ENCODE results near the gene TRPM1.

TRPM1 gene

GRCh38 chr15:31049111-31049510, 52.4 kb downstream of the TRPM1 start:
- H3K9me2 ChIP-seq (replicated peaks; ENCODE audit: insufficient read depth, low read length) = no peaks in the 10 kb centered on the region
- TF ChIP-seq EZH2 (optimal IDR thresholded peaks at IDR 0.05; ENCODE audit: low read depth, low read length) (no peak), EZH2phosphoT487 (IDR thresholded peaks at IDR 0.05; ENCODE audit: low read length) (no peak)
- TF ChIP-seq, protein P1, sequence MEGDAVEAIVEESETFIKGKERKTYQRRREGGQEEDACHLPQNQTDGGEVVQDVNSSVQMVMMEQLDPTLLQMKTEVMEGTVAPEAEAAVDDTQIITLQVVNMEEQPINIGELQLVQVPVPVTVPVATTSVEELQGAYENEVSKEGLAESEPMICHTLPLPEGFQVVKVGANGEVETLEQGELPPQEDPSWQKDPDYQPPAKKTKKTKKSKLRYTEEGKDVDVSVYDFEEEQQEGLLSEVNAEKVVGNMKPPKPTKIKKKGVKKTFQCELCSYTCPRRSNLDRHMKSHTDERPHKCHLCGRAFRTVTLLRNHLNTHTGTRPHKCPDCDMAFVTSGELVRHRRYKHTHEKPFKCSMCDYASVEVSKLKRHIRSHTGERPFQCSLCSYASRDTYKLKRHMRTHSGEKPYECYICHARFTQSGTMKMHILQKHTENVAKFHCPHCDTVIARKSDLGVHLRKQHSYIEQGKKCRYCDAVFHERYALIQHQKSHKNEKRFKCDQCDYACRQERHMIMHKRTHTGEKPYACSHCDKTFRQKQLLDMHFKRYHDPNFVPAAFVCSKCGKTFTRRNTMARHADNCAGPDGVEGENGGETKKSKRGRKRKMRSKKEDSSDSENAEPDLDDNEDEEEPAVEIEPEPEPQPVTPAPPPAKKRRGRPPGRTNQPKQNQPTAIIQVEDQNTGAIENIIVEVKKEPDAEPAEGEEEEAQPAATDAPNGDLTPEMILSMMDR (IDR thresholded peaks at IDR 0.05; ENCODE audit: low read length) = no peak

GRCh38 chr15:31047437-31047836, 54.1 kb downstream of the TRPM1 start:
- no peaks in the 10 kb centered on the region for H3F3A ChIP-seq (ENCODE audit: insufficient read depth, low read length)
- no peaks in the 10 kb centered on the region for H3K27me3 ChIP-seq (replicated peaks; ENCODE audit: insufficient read depth, low read length)
- no peak overlapping the region for H3K4me2 ChIP-seq (ENCODE audit: low read depth, low read length)
- H3K36me3 ChIP-seq (replicated peaks; ENCODE audit: insufficient read depth, low read length) = no peaks in the 10 kb centered on the region
- H4K20me1 ChIP-seq (ENCODE audit: insufficient read depth, low read length) = no peaks in the 10 kb centered on the region
- H3K4me1 ChIP-seq (ENCODE audit: low read length) = peaks cover 25% of the 10 kb centered on the region
- TF ChIP-seq, protein P1 (IDR thresholded peaks at IDR 0.05; ENCODE audit: low read length) = no peak
- TF ChIP-seq EZH2 (optimal IDR thresholded peaks at IDR 0.05; ENCODE audit: low read depth, low read length) (no peak), EZH2phosphoT487 (IDR thresholded peaks at IDR 0.05; ENCODE audit: low read length) (no peak)
- H2AFZ ChIP-seq (ENCODE audit: low read length) = no peak overlapping the region
- H3K4me3 ChIP-seq (ENCODE audit: low read length) = no peak overlapping the region
- H3K79me2 ChIP-seq (ENCODE audit: low read length) = no peaks in the 10 kb centered on the region
- no peaks in the 10 kb centered on the region for H3K9me3 ChIP-seq (replicated peaks; ENCODE audit: insufficient read depth, low read length)
- DNase-seq = no peak
- no peaks in the 10 kb centered on the region for H3K9me2 ChIP-seq (replicated peaks; ENCODE audit: insufficient read depth, low read length)
- H3K9ac ChIP-seq (ENCODE audit: low read length) = no peak overlapping the region
- no peak overlapping the region for H3K27ac ChIP-seq (ENCODE audit: low read length)

More at GRCh38 chr15:31049111-31049510, 52.4 kb downstream of the TRPM1 start:
- H3K27ac ChIP-seq (ENCODE audit: low read length) = no peak overlapping the region
- H3F3A ChIP-seq (ENCODE audit: insufficient read depth, low read length) = peaks cover 7% of the 10 kb centered on the region; the same call in 1 of the 2 replicates
- H2AFZ ChIP-seq (ENCODE audit: low read length) = no peak overlapping the region
- H3K79me2 ChIP-seq (ENCODE audit: low read length) = no peaks in the 10 kb centered on the region
- no peaks in the 10 kb centered on the region for H3K36me3 ChIP-seq (replicated peaks; ENCODE audit: insufficient read depth, low read length)
- H3K9me3 ChIP-seq (replicated peaks; ENCODE audit: insufficient read depth, low read length) = no peaks in the 10 kb centered on the region
- peaks cover 34% of the 10 kb centered on the region for H3K4me1 ChIP-seq (ENCODE audit: low read length)
- no peak overlapping the region for H3K9ac ChIP-seq (ENCODE audit: low read length)
- DNase-seq = no peak
- no peaks in the 10 kb centered on the region for H3K27me3 ChIP-seq (replicated peaks; ENCODE audit: insufficient read depth, low read length)
- H3K4me3 ChIP-seq (ENCODE audit: low read length) = no peak overlapping the region
- H3K4me2 ChIP-seq (ENCODE audit: low read depth, low read length) = no peak overlapping the region
- no peaks in the 10 kb centered on the region for H4K20me1 ChIP-seq (ENCODE audit: insufficient read depth, low read length)

DNA sequence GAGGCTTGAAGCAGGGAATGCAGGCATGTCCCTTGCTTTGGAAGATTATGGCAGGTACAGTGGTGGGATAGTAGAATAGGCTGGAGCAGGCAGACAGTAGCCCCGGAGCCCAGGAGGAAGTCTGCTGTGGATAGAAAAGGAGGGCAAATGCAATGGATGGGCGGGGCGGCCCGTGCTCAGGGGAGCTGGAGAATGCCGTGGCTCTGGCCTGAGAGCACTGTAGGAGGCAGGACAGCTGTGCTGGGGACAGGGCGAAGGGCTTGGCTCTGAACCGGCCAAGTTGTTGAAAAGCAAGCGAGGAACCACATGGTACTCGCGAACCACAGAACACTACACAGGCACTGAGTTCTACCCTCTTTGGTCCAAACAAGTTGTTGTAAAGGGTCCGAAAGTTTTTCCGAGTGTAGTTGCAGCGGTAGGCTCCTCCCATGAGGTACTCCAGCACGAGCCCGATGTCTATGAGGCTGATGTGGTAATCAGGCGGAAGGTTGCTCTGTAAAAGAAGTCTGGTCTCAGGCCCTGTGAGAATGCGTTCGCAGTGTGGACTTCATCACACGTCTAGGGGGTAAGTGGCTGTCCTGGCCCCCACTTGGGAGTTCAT, 54.7 kb downstream of the TRPM1 start:
- Histone ChIP-seq H3K4me2 (ENCODE audit: low read depth, low read length) (no peak overlapping the region), H3F3A (ENCODE audit: insufficient read depth, low read length) (no peaks in the 10 kb centered on the region), H3K4me3 (ENCODE audit: low read length) (no peak overlapping the region), H3K9me2 (replicated peaks; ENCODE audit: insufficient read depth, low read length) (no peaks in the 10 kb centered on the region), H3K79me2 (ENCODE audit: low read length) (no peaks in the 10 kb centered on the region), H3K9ac (ENCODE audit: low read length) (no peak overlapping the region), H4K20me1 (ENCODE audit: insufficient read depth, low read length) (no peaks in the 10 kb centered on the region), H3K4me1 (ENCODE audit: low read length) (peaks cover 25% of the 10 kb centered on the region), H3K36me3 (replicated peaks; ENCODE audit: insufficient read depth, low read length) (no peaks in the 10 kb centered on the region), H3K27me3 (replicated peaks; ENCODE audit: insufficient read depth, low read length) (no peaks in the 10 kb centered on the region), H3K27ac (ENCODE audit: low read length) (no peak overlapping the region), H3K9me3 (replicated peaks; ENCODE audit: insufficient read depth, low read length) (no peaks in the 10 kb centered on the region), H2AFZ (ENCODE audit: low read length) (no peak overlapping the region)
- TF ChIP-seq EZH2phosphoT487 (IDR thresholded peaks at IDR 0.05; ENCODE audit: low read length) = no peak
- TF ChIP-seq, protein P1 (IDR thresholded peaks at IDR 0.05; ENCODE audit: low read length) = no peak
- no peak for TF ChIP-seq EZH2 (optimal IDR thresholded peaks at IDR 0.05; ENCODE audit: low read depth, low read length)
- no peak for DNase-seq
